Measurements from ENCODE around the gene PABPN1.
"Not testable (repeated sequence)": the region's sequence is repeated elsewhere in the genome, so short reads cannot be mapped to it uniquely, and the experiment has no call there.

Gene PABPN1

GRCh38 chr14:23320584-23321571 is at the start of gene PABPN1:
PABPN1 (plus strand) TSS chr14:23321457; CDS start chr14:23321470, 13 bp downstream.
- in situ Hi-C loops (cut with MboI; ENCODE audit: low sequenced_read_pairs): no loop called here

- in situ Hi-C loops (cut with MboI; ENCODE audit: low sequenced_read_pairs): no loop called here
These were observed 45.8 kb upstream of the PABPN1 start for GRCh38 chr14:23275412-23275811.

GRCh38 chr14:23277189-23277588 is 44.1 kb upstream of the PABPN1 start:
- in situ Hi-C loops (cut with MboI; ENCODE audit: low sequenced_read_pairs): no loop called here

GRCh38 chr14:23277928-23278327 is 43.3 kb upstream of the PABPN1 start:
- in situ Hi-C loops (cut with MboI; ENCODE audit: low sequenced_read_pairs): not testable (repeated sequence)

GRCh38 chr14:23281247-23281646 is 40.0 kb upstream of the PABPN1 start:
- in situ Hi-C loops (cut with MboI; ENCODE audit: low sequenced_read_pairs): no loop called here

- in situ Hi-C loops (cut with MboI; ENCODE audit: low sequenced_read_pairs): no loop called here
These were observed 36.4 kb upstream of the PABPN1 start for GRCh38 chr14:23284654-23285529.

- in situ Hi-C loops (cut with MboI; ENCODE audit: low sequenced_read_pairs): no loop called here
These were observed 35.7 kb upstream of the PABPN1 start for GRCh38 chr14:23285530-23286019.

GRCh38 chr14:23286020-23286901 is 35.0 kb upstream of the PABPN1 start, which contains the start of gene HOMEZ:
HOMEZ (minus strand) TSS chr14:23286132; CDS start chr14:23285952, 180 bp downstream.
- in situ Hi-C loops (cut with MboI; ENCODE audit: low sequenced_read_pairs): no loop called here

GRCh38 chr14:23286902-23287479 is 34.3 kb upstream of the PABPN1 start:
- in situ Hi-C loops (cut with MboI; ENCODE audit: low sequenced_read_pairs): no loop called here

GRCh38 chr14:23294734-23295561 is 26.3 kb upstream of the PABPN1 start:
- in situ Hi-C loops (cut with MboI; ENCODE audit: low sequenced_read_pairs): no loop called here

- in situ Hi-C loops (cut with MboI; ENCODE audit: low sequenced_read_pairs): no loop called here
These were observed 25.1 kb upstream of the PABPN1 start for GRCh38 chr14:23296012-23296777.

- in situ Hi-C loops (cut with MboI; ENCODE audit: low sequenced_read_pairs): no loop called here
These were observed 24.2 kb upstream of the PABPN1 start for GRCh38 chr14:23297096-23297495.

GRCh38 chr14:23297611-23298277 is 23.5 kb upstream of the PABPN1 start:
- in situ Hi-C loops (cut with MboI; ENCODE audit: low sequenced_read_pairs): no loop called here

- in situ Hi-C loops (cut with MboI; ENCODE audit: low sequenced_read_pairs): no loop called here
These were observed 21.9 kb upstream of the PABPN1 start for GRCh38 chr14:23299211-23299957.

- in situ Hi-C loops (cut with MboI; ENCODE audit: low sequenced_read_pairs): no loop called here
These were observed 21.1 kb upstream of the PABPN1 start for GRCh38 chr14:23299986-23300686.

- in situ Hi-C loops (cut with MboI; ENCODE audit: low sequenced_read_pairs): no loop called here
These were observed 20.5 kb upstream of the PABPN1 start for GRCh38 chr14:23300687-23301223.
